ENCODE data around the gene GRAMD1A. TPM values are rescaled to one million over a fixed set of nuclear protein-coding genes. Genes with fewer than 3 reads are reported as not detected.

The GRAMD1A gene
- total RNA-seq, 4 donors from 2014 or later: 6.0 to 135 (median 61.6) TPM

DNA sequence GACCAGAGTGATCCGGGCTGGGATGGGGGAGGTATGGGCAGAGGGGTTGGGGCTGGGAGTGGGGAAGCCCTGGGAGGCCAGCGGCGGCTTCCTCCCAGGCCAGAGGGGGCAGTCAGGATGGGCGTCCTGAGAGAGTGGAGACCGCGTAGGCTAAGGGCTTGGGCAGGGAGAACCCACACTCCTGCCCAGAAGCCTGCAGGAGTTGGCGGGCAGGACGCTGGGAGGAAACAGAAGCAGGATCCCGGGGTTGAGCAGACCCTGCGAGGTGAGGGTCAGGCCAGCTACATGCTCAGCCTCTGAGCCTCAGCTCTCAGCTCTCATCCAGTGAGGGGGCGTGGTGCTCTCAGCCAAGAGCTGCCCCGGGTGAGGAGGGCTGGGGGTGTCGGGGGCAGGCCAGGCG is 22.3 kb downstream of the GRAMD1A start:
- Histone ChIP-seq H3K27ac (no peak overlapping the region), H3K4me3 (no peak overlapping the region), H3K4me1 (no peaks in the 10 kb centered on the region), H3K27me3 (no peaks in the 10 kb centered on the region), H3K36me3 (peaks cover 0 to 89% (median 0%) of the 10 kb centered on the region in 3 donors), H3K9me3 (no peaks in the 10 kb centered on the region)
- no peak for TF ChIP-seq POLR2A (IDR thresholded peaks at IDR 0.05)
- TF ChIP-seq CTCF (IDR thresholded peaks at IDR 0.05): no peak
- no peak for DNase-seq

- H3K4me1 ChIP-seq: no peaks in the 10 kb centered on the region
- H3K4me3 ChIP-seq: no peak overlapping the region
- no peaks in the 10 kb centered on the region for H3K27me3 ChIP-seq
- peaks cover 0 to 79% (median 0%) of the 10 kb centered on the region in 3 donors for H3K36me3 ChIP-seq
- no peak for TF ChIP-seq CTCF (IDR thresholded peaks at IDR 0.05)
- TF ChIP-seq POLR2A (IDR thresholded peaks at IDR 0.05): no peak
- DNase-seq: no peak
- H3K9me3 ChIP-seq: no peaks in the 10 kb centered on the region
- H3K27ac ChIP-seq: no peak overlapping the region
Observed at GRCh38 chr19:35023428-35023827, 23.3 kb downstream of the GRAMD1A start.

- DNase-seq: no peak
- H3K27ac ChIP-seq: no peak overlapping the region
- no peaks in the 10 kb centered on the region for H3K9me3 ChIP-seq
Observed at GRCh38 chr19:35024095-35024494, 24.0 kb downstream of the GRAMD1A start.

GRCh38 chr19:35025969-35026368 is 25.8 kb downstream of the GRAMD1A start:
- Histone ChIP-seq H3K36me3 (peaks cover 0 to 54% (median 0%) of the 10 kb centered on the region in 3 donors), H3K27ac (no peak overlapping the region), H3K27me3 (no peaks in the 10 kb centered on the region), H3K4me3 (no peak overlapping the region), H3K9me3 (no peaks in the 10 kb centered on the region), H3K4me1 (peaks cover 0 to 8% (median 2%) of the 10 kb centered on the region in 4 donors)
- no peak for DNase-seq
- TF ChIP-seq CTCF (IDR thresholded peaks at IDR 0.05): no peak
- TF ChIP-seq POLR2A (IDR thresholded peaks at IDR 0.05): no peak

More at GRCh38 chr19:35024095-35024494, 24.0 kb downstream of the GRAMD1A start:
- Histone ChIP-seq H3K36me3 (peaks cover 0 to 73% (median 0%) of the 10 kb centered on the region in 3 donors), H3K4me1 (no peaks in the 10 kb centered on the region), H3K4me3 (no peak overlapping the region), H3K27me3 (no peaks in the 10 kb centered on the region)
- TF ChIP-seq POLR2A (IDR thresholded peaks at IDR 0.05) (no peak), CTCF (IDR thresholded peaks at IDR 0.05) (no peak)

DNA sequence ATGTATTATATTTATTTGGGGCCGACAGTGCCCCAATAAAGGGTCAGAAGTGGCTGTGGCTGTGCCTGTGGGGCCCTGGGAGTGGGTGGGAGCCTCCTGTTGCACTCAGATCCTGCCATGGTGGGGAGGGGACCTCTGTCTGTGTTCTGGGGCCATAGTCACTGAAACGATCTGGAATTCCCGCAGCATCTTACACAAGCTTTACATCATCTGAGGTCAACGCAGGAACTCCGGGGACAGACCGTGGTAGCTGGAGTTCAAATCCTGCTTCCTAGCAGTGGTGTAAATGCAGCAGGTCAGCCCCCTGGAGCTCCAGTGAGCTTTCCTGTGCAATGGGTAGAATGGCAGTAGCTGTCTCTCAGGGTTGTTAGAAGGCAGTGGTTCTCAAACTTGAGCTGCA is 26.3 kb downstream of the GRAMD1A start:
- Histone ChIP-seq H3K4me3 (no peak overlapping the region), H3K27me3 (no peaks in the 10 kb centered on the region), H3K27ac (no peak overlapping the region), H3K9me3 (no peaks in the 10 kb centered on the region), H3K36me3 (peaks cover 0 to 49% (median 0%) of the 10 kb centered on the region in 3 donors), H3K4me1 (peaks cover 0 to 8% (median 3%) of the 10 kb centered on the region in 4 donors)
- no peak for DNase-seq
- TF ChIP-seq CTCF (IDR thresholded peaks at IDR 0.05) (no peak), POLR2A (IDR thresholded peaks at IDR 0.05) (no peak)

- H3K9me3 ChIP-seq: no peaks in the 10 kb centered on the region
- no peak overlapping the region for H3K27ac ChIP-seq
- H3K36me3 ChIP-seq: peaks cover 0 to 43% (median 0%) of the 10 kb centered on the region in 3 donors
- DNase-seq: no peak
- H3K4me3 ChIP-seq: no peak overlapping the region
- H3K27me3 ChIP-seq: no peaks in the 10 kb centered on the region
- TF ChIP-seq CTCF (IDR thresholded peaks at IDR 0.05) (no peak), POLR2A (IDR thresholded peaks at IDR 0.05) (no peak)
- H3K4me1 ChIP-seq: peaks cover 0 to 8% (median 3%) of the 10 kb centered on the region in 4 donors
Observed at GRCh38 chr19:35027009-35027408, 26.9 kb downstream of the GRAMD1A start.

Data from Peyer's patch (tissue), 4 donors.